ENCODE measurements around the gene L3MBTL4.

DNA sequence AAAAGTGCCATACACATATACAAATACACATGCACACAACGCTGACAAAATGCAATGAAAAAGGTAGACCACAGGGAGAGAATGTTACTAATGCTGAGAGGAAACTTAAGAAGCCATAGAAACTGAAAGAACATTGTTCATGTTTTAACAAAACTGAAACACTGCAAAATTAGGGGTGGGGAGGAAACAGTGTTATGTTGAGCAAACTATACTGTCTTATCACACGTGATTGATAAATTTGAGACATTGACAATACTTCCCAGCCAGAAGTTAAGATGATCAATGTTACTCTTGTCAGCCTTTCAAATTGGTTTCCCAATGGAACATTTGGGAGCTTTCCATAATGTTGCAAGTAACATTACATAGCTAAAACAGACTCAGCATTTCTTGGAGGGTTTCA lies 165.5 kb downstream of the L3MBTL4 start:
- TF ChIP-seq CTCF (IDR thresholded peaks at IDR 0.05; ENCODE audit: low read depth, low read length, missing input control) = no peak
- no peak for TF ChIP-seq EGR1 (IDR thresholded peaks at IDR 0.05; ENCODE audit: low read depth in 2 of 2)
- no peak for TF ChIP-seq YY1 (IDR thresholded peaks at IDR 0.05)
- TF ChIP-seq RAD21 (IDR thresholded peaks at IDR 0.05) = no peak
- TF ChIP-seq RXRA (IDR thresholded peaks at IDR 0.05) = no peak
- TF ChIP-seq MAX (IDR thresholded peaks at IDR 0.05) = no peak

Measured in liver (tissue), 3 donors.